PFSK-1 (cell line): ENCODE measurements around the gene EEFSEC.

Experiments used
- POLR2AphosphoS5 ChIP-seq: IDR thresholded peaks from 2 replicates; pipeline ENCODE4 v1.6.1; 2012; ENCODE audit warnings: low read depth, mild to moderate bottlenecking, control low read depth, low read length, moderate library complexity
- REST ChIP-seq, 2 experiments: IDR thresholded peaks; 2 replicates each; pipeline versions ENCODE4 v1.6.1 to v1.8.0; 2011 to 2012; ENCODE audit warnings: low read depth in 2 of 2, low read length in 2 of 2, control low read depth in 1 of 2, inconsistent platforms in 1 of 2, mild to moderate bottlenecking in 1 of 2, moderate library complexity in 1 of 2; ENCODE audit not compliant: insufficient read depth in 1 of 2
- SIN3A ChIP-seq: IDR thresholded peaks from 2 replicates; pipeline ENCODE4 v1.6.1; 2012; ENCODE audit warnings: mild to moderate bottlenecking, low read length, moderate library complexity, borderline replicate concordance; ENCODE audit not compliant: insufficient read depth
- TAF1 ChIP-seq: IDR thresholded peaks from 2 replicates; pipeline ENCODE4 v1.6.1; 2012; ENCODE audit warnings: low read length, control low read depth, borderline replicate concordance; ENCODE audit not compliant: insufficient read depth

GRCh38 chr3:128197855-128198254 lies 44.6 kb downstream of the EEFSEC start:
- TF ChIP-seq REST (IDR thresholded peaks at IDR 0.05; ENCODE audit: insufficient read depth in 1 of 2, low read depth in 2 of 2, low read length in 2 of 2) (no peak), POLR2AphosphoS5 (no peak), SIN3A (no peak), TAF1 (no peak)
